Measurements from ENCODE around the gene SCARB2.

DNA sequence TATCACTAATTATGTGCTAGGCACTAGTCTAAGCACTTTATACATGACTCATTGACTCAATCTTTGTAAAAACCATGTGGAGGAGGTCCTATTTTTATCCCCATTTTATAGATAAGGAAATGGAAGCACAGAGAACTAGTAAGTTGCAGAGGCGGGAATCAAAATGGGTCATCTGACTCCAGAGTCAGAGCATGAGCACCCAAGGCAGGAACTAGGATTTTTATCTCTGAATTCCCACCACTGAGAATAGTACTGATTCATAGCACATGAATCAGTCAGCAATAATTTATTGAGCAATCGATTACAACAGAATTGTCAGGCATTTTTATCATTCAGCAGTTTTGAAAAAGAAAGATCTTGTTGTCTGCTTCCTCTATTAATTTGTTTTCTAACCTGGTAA, 19.3 kb downstream of the SCARB2 start:
- TF ChIP-seq POLR2A (IDR thresholded peaks at IDR 0.05): no peak
- TF ChIP-seq, protein P1, sequence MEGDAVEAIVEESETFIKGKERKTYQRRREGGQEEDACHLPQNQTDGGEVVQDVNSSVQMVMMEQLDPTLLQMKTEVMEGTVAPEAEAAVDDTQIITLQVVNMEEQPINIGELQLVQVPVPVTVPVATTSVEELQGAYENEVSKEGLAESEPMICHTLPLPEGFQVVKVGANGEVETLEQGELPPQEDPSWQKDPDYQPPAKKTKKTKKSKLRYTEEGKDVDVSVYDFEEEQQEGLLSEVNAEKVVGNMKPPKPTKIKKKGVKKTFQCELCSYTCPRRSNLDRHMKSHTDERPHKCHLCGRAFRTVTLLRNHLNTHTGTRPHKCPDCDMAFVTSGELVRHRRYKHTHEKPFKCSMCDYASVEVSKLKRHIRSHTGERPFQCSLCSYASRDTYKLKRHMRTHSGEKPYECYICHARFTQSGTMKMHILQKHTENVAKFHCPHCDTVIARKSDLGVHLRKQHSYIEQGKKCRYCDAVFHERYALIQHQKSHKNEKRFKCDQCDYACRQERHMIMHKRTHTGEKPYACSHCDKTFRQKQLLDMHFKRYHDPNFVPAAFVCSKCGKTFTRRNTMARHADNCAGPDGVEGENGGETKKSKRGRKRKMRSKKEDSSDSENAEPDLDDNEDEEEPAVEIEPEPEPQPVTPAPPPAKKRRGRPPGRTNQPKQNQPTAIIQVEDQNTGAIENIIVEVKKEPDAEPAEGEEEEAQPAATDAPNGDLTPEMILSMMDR (IDR thresholded peaks at IDR 0.05): no peak

Data from tibial nerve (tissue), 3 donors.